LNCAP (cell line): ENCODE results near the gene IL36B.

ENCODE experiments used
- TF ChIP-seq, protein P1 (sequence below): fragments of 450-650 bp; IDR thresholded peaks from 2 replicates; pipeline ENCODE4 v1.5.1; 2017; ENCODE audit warnings: mild to moderate bottlenecking

The IL36B gene

DNA sequence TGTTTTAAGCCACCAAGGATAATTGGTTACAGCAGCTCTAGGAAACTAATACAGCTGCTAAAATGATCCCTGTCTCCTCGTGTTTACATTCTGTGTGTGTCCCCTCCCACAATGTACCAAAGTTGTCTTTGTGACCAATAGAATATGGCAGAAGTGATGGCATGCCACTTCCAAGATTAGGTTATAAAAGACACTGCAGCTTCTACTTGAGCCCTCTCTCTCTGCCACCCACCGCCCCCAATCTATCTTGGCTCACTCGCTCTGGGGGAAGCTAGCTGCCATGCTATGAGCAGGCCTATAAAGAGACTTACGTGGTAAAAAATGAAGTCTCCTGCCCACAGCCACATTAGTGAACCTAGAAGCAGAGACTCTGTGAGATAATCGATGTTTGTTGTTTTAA, 11.6 kb upstream of the IL36B start:
- TF ChIP-seq, protein P1, sequence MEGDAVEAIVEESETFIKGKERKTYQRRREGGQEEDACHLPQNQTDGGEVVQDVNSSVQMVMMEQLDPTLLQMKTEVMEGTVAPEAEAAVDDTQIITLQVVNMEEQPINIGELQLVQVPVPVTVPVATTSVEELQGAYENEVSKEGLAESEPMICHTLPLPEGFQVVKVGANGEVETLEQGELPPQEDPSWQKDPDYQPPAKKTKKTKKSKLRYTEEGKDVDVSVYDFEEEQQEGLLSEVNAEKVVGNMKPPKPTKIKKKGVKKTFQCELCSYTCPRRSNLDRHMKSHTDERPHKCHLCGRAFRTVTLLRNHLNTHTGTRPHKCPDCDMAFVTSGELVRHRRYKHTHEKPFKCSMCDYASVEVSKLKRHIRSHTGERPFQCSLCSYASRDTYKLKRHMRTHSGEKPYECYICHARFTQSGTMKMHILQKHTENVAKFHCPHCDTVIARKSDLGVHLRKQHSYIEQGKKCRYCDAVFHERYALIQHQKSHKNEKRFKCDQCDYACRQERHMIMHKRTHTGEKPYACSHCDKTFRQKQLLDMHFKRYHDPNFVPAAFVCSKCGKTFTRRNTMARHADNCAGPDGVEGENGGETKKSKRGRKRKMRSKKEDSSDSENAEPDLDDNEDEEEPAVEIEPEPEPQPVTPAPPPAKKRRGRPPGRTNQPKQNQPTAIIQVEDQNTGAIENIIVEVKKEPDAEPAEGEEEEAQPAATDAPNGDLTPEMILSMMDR = no peak

DNA sequence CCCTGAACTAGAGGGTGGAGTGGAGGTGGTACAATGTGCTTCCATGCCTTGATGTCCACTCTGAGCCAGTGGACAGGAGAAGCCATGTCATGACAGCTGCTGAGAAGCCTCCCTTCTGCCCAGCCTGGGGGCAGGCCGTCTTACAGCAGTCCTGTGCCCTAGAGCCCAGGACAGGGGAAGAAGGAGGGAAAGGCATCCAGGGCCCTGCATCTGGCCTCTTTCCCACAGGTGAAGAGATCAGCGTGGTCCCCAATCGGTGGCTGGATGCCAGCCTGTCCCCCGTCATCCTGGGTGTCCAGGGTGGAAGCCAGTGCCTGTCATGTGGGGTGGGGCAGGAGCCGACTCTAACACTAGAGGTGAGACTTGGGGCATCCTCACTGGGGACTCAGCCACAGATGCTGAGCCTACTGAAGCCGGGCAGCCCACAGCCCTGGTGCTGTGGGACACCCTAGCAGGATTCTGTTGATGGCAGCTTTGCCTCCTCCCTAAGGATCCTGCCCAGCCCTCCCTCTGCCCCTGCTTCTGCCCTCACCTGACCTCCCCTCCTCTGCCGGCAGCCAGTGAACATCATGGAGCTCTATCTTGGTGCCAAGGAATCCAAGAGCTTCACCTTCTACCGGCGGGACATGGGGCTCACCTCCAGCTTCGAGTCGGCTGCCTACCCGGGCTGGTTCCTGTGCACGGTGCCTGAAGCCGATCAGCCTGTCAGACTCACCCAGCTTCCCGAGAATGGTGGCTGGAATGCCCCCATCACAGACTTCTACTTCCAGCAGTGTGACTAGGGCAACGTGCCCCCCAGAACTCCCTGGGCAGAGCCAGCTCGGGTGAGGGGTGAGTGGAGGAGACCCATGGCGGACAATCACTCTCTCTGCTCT, 9.5 kb upstream of the IL36B start:
- TF ChIP-seq, protein P1 = no peak

DNA sequence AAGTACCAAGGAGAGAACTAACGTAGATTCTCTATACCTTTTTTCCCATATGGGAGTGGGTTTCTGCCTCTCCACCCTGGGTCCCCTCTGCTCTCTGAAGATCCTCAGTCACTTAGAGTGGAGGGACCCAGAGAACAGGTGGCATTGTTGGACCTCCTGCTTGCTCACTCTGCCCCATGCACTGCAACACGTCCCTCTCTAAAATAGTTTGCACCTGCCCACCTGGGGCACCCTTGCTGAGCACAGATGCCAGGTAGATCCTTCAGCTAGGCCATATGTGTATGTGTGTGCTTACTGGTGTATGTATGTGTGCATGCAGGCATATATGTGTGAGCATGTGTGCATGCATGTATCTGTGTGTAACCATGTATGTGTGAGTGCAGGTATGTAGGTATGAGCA, 8.6 kb upstream of the IL36B start:
- TF ChIP-seq, protein P1 = no peak

DNA sequence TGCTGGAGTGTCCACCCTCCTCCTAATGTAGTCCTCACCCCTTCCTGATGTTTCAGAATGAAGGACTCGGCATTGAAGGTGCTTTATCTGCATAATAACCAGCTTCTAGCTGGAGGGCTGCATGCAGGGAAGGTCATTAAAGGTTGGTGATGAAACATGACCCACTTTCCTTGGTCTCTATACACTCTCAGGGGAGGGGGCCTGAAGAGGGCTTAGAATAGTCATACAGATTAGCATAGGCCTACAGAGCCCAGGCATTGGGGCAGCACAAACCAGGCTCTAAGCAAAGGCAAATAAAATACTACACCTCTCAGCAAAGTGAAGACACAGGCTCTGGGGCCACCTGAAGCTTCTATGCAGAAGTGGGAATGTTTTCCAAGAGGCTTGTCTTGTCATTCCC, 8.1 kb upstream of the IL36B start:
- TF ChIP-seq, protein P1 = no peak

DNA sequence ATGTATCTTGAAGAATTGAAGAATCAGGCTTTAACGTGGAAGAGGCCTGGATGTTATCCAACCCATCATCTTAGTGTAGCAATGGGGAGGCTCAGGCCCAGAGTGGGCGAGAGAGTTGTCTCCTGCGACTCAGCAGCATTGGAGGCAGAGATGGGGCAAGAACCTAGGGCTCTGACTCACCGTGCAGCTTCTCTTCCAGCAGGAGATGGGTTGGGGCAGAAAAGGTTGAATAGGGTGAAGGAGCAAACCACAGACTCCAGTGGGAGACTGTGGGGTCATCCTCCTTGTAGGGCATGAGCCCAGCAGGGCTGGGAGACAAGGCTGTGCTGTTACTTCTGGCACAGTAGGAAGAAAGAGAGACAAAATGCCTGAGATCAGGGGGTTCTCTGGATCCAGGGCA, 7.7 kb upstream of the IL36B start:
- TF ChIP-seq, protein P1 = no peak

DNA sequence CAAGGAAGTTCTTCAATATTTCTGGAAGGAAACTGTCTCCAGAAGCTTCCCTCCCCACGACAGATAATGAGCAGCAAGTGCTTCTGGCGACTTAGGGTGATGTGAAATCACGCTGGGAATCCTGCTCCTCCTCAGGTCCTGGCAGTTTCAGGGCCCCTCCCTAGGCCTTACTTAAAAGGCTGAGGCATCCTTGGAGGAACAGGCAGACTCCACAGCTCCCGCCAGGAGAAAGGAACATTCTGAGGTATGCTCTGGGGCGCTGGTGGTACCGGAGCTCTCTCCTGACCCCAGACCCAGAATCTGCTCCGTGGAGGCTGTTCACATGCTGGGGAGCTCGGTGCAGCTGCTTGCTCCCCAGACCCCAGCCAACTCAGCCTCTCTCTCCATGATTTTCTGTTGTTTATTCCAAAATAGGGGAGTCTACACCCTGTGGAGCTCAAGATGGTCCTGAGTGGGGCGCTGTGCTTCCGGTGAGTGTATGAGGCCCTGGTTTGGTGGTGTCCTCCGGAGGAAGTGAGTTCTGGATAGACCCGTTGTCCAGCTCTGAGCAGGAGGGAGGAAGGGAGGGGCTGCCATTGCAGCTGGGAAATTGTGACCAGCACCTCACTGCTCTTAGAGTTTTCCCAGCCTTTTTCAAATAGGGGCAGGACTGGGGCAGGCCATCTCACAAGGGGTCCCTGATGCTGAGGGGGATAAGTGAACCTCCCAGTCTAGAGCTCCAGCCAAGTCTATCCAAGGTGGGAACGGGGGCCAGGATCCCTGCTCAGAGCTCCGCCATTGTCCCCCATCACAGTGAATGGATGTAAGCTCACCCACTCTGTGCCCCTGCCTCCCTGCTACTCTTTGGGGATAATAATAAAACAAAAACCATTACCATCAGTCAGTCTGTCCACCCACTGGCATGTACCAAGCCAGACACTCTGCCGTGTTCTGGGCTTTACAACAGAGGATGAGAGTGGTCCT, 6.6 kb upstream of the IL36B start, which contains the start of gene IL36RN:
TSS of gene IL36RN (plus strand) at position 201 of the 963 bp plus-strand sequence. CDS start at position 442, 241 bp downstream.
- TF ChIP-seq, protein P1 = no peak

DNA sequence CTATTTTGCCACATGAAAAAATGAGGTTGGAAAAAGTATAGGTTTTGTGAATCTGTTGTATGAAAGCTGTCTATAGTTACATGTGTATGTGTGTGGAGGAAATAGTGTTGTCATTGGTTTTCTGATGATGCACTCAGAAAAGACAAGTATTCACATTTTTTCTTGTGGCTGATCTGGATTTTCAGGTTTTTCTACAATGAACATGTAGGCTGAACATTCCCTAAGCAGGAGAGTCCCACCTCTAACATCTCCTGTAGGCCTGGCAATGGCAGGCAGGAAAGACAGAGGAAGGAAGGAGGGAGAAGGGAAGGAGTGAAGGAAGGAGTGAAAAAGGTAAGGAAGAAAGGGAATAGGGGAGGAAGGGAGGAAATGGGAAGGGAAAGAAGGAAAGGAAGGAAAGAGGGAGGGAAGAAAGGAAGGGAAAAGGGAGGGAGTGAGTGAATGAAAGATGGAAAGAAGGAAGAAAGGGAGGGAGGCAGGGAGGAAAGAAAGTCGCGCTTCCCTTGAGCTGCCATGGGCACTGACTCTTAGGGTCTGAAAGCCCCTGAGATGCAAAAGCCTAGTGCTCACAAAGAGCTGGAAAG, 5.8 kb upstream of the IL36B start:
- TF ChIP-seq, protein P1 = no peak
